Suprapubic skin (tissue), 4 donors: ENCODE results near the gene ASTE1.

ENCODE experiments used
- CTCF ChIP-seq, 2 donors: fragments of 200-600 bp in 1 of 2; fragments of 450-650 bp in 1 of 2; sonication (generic) in 1 of 2; IDR thresholded peaks; one replicate each; pipeline ENCODE4 v1.5.1; 2016 to 2019; ENCODE audit warnings: antibody characterized with exemption in 2 of 2, mild to moderate bottlenecking in 1 of 2, moderate library complexity in 1 of 2
- EP300 ChIP-seq: sonication (generic); formaldehyde crosslinking; IDR thresholded peaks from one replicate; pipeline ENCODE4 v1.6.1; 2017; ENCODE audit warnings: antibody characterized with exemption
- POLR2A ChIP-seq, 2 donors: fragments of 450-650 bp; IDR thresholded peaks; one replicate each; pipeline ENCODE4 v1.6.1; 2017; ENCODE audit warnings: antibody characterized with exemption in 2 of 2, mild to moderate bottlenecking in 2 of 2, moderate library complexity in 2 of 2
- POLR2AphosphoS5 ChIP-seq, 3 donors: sonication (generic); formaldehyde crosslinking; IDR thresholded peaks; one replicate each; pipeline ENCODE4 v1.6.1; 2017; ENCODE audit warnings: antibody characterized with exemption in 3 of 3

GRCh38 chr3:130990282-130990681, 36.3 kb downstream of the ASTE1 start:
- TF ChIP-seq CTCF (IDR thresholded peaks at IDR 0.05) (no peak), POLR2A (IDR thresholded peaks at IDR 0.05) (no peak), EP300 (no peak), POLR2AphosphoS5 (IDR thresholded peaks at IDR 0.05) (no peak)
